GM12878 (cell line): ENCODE measurements around the gene TBCD. TPM values are rescaled to one million over a fixed set of nuclear protein-coding genes. Genes with fewer than 3 reads are reported as not detected.

Experiments
- ATAC-seq: fragments of 200-7000 bp; cut with Tn5 transposase; 3 replicates; pipeline ENCODE4 v1.9.1; 2020; ENCODE audit warnings: mild to moderate bottlenecking, moderate library complexity
- BruUV-seq: library from RNA; stranded (reverse); fragments of 400-500 nt; replicated peaks from 2 replicates; lab custom pipeline; 2021; lab: Mats Ljungman, UMichigan
- CTCF ChIA-PET: fragments of 300-600 bp; sonication (Branson Sonifier 250); formaldehyde crosslinking; extraction: SDS; loops from one replicate; lab custom pipeline; 2021; ENCODE audit warnings: inconsistent platforms; lab: Yijun Ruan, JAX
- POLR2A ChIA-PET: fragments of 350-600 bp; formaldehyde crosslinking; extraction: SDS; loops from one replicate; lab custom pipeline; 2021; ENCODE audit warnings: inconsistent platforms; lab: Charles Lee
- RAD21 ChIA-PET: fragments of 300-600 bp; sonication (Branson Sonifier 250); formaldehyde crosslinking; loops from one replicate; lab custom pipeline; 2023; ENCODE audit warnings: antibody characterized with exemption; ENCODE audit not compliant: unreplicated experiment; lab: Charles Lee
- SMC1A ChIA-PET: fragments of 300-600 bp; sonication (Branson Sonifier 250); formaldehyde crosslinking; loops from one replicate; lab custom pipeline; 2023; ENCODE audit not compliant: unreplicated experiment, uncharacterized antibody; lab: Charles Lee
- DNase-seq: peaks from one replicate; pipeline ENCODE4 v3.0.0-alpha.2; 2011; ENCODE audit warnings: low read depth, low spot score
- FAIRE-seq: peaks from 3 replicates; lab custom pipeline; 2011; peaks lifted over from hg19 to GRCh38; lab: Jason Lieb, UNC
- H2AFZ ChIP-seq: 2 replicates; pipeline ENCODE4 v1.6.0; 2011; ENCODE audit warnings: low read depth, low read length, control low read depth; ENCODE audit not compliant: control insufficient read depth
- H3K27ac ChIP-seq: 2 replicates; pipeline ENCODE4 v1.5.1; 2011; ENCODE audit warnings: control low read depth; ENCODE audit not compliant: control insufficient read depth, insufficient read depth
- H3K27me3 ChIP-seq, 2 experiments: replicated peaks in 1 of 2; 2 replicates each; pipeline versions ENCODE4 v1.6.0 to v1.6.1; 2011; ENCODE audit warnings: low read length in 1 of 2; ENCODE audit not compliant: control insufficient read depth in 2 of 2, insufficient read depth in 2 of 2
- H3K36me3 ChIP-seq, 2 experiments: 2 replicates each; pipeline ENCODE4 v1.5.1; 2011; ENCODE audit warnings: low read length in 1 of 2; ENCODE audit not compliant: control insufficient read depth in 2 of 2, insufficient read depth in 2 of 2
- H3K4me1 ChIP-seq: 2 replicates; pipeline ENCODE4 v1.6.1; 2011; ENCODE audit warnings: mild to moderate bottlenecking, low read length, moderate library complexity, mixed read lengths; ENCODE audit not compliant: control insufficient read depth, insufficient read depth
- H3K4me2 ChIP-seq: 2 replicates; pipeline ENCODE4 v1.6.0; 2011; ENCODE audit warnings: control low read depth; ENCODE audit not compliant: control insufficient read depth, insufficient read depth
- H3K4me3 ChIP-seq: fragments of 200-600 bp; sonication (generic); 2 replicates; pipeline ENCODE4 v1.5.1; 2016
- H3K79me2 ChIP-seq: 2 replicates; pipeline ENCODE4 v1.6.0; 2011; ENCODE audit warnings: low read length; ENCODE audit not compliant: control insufficient read depth, insufficient read depth
- H3K9ac ChIP-seq: 2 replicates; pipeline ENCODE4 v1.8.0; 2011; ENCODE audit warnings: low read length, control low read depth, mixed read lengths; ENCODE audit not compliant: control insufficient read depth, insufficient read depth
- H3K9me3 ChIP-seq: replicated peaks from 3 replicates; pipeline ENCODE4 v1.5.1; 2011; ENCODE audit warnings: mild to moderate bottlenecking, low read length; ENCODE audit not compliant: control insufficient read depth, insufficient read depth
- H4K20me1 ChIP-seq: 2 replicates; pipeline ENCODE4 v1.6.0; 2011; ENCODE audit not compliant: control insufficient read depth, insufficient read depth
- CBX5 ChIP-seq: sonication (generic); IDR thresholded peaks from 2 replicates; pipeline ENCODE4 v1.6.1; 2016; ENCODE audit warnings: low read depth, moderate library complexity, mild to moderate bottlenecking, inconsistent platforms
- IRF4 ChIP-seq: IDR thresholded peaks from 2 replicates; pipeline ENCODE4 v1.6.1; 2011; ENCODE audit warnings: low read depth, low read length
- MXI1 ChIP-seq: fragments of 150-350 bp; IDR thresholded peaks from 2 replicates; pipeline ENCODE4 v1.6.1; 2011; ENCODE audit warnings: low read depth, mild to moderate bottlenecking, inconsistent platforms, low read length, improper control_type of control experiment
- NFYA ChIP-seq: IDR thresholded peaks from 2 replicates; pipeline ENCODE4 v1.6.1; 2011; ENCODE audit warnings: low read depth, mild to moderate bottlenecking, low read length, improper control_type of control experiment, borderline replicate concordance
- SPI1 ChIP-seq: IDR thresholded peaks from 2 replicates; pipeline ENCODE4 v1.6.1; 2011; ENCODE audit warnings: low read depth, mild to moderate bottlenecking, low read length, moderate library complexity, borderline replicate concordance; ENCODE audit not compliant: insufficient read depth
- TCF12 ChIP-seq: IDR thresholded peaks from 2 replicates; pipeline ENCODE4 v1.6.1; 2011; ENCODE audit warnings: low read depth, mild to moderate bottlenecking, low read length
- ZBTB40 ChIP-seq: fragments of 450-650 bp; IDR thresholded peaks from 2 replicates; pipeline ENCODE4 v1.6.1; 2016; ENCODE audit warnings: mild to moderate bottlenecking, moderate library complexity, borderline replicate concordance
- ZNF207 ChIP-seq: fragments of 450-650 bp; IDR thresholded peaks from 2 replicates; pipeline ENCODE4 v1.6.1; 2014; ENCODE audit warnings: antibody characterized with exemption, mild to moderate bottlenecking, borderline replicate concordance
- ZSCAN29 ChIP-seq: fragments of 450-650 bp; IDR thresholded peaks from 2 replicates; pipeline ENCODE4 v1.6.1; 2017; ENCODE audit warnings: mild to moderate bottlenecking, moderate library complexity
- WGBS: methylation state at CpG from one replicate; pipeline ENCODE4 v1.1.6; 2016; ENCODE audit warnings: low lambda C conversion rate; ENCODE audit not compliant: insufficient replicate concordance, insufficient coverage; ENCODE audit errors: missing lambda C conversion rate; 5-methylcytosine and 5-hydroxymethylcytosine counted together
- in situ Hi-C: fragments of 300-500 bp; cut with MboI; formaldehyde crosslinking; loops from 9 replicates; pipeline ENCODE4 v1.14.3; 2018; ENCODE audit warnings: mixed read lengths
- intact Hi-C: fragments of 100-400 bp; cut with micrococcal nuclease; formaldehyde crosslinking; loops from one replicate; pipeline ENCODE4 v1.14.2; 2022; ENCODE audit not compliant: unreplicated experiment
- polyA plus RNA-seq, 11 experiments: library from polyadenylated mRNA; depleted of rRNA in 4 of 11; unstranded in 6 of 11; stranded (reverse) in 5 of 11; fragments of >200 nt; fragmentation: Nextera tagmentation in 4 of 11; fragmentation: Illumina TruSeq in 1 of 11; extraction: Ambion mirVana in 4 of 11; extraction: Trizol in 1 of 11; gene quantifications; 1 replicate in 1 of 11; 2 replicates in 10 of 11; pipeline versions ENCODE4 v1.2.1 to v1.2.3, GENCODE V29; 2011 to 2016; ENCODE audit warnings: inconsistent platforms in 2 of 11, missing spikeins in 2 of 11, low read depth in 1 of 11
- total RNA-seq, 4 experiments: library from RNA; depleted of rRNA in 3 of 4; stranded (reverse); fragments of >200 nt in 3 of 4; fragmentation: Illumina TruSeq in 1 of 4; extraction: Trizol in 1 of 4; gene quantifications; 2 replicates each; pipeline versions ENCODE4 v1.2.1 to v1.2.3, GENCODE V29; 2013 to 2021

TBCD gene
- total and polyA plus RNA-seq, 10 of the 15 experiments (the other 5 are each of a cell fraction or from before 2014, with no cell fraction given), result 10.3 to 114 (median 52.4) TPM

GRCh38 chr17:82740906-82741759 lies 10.7 kb upstream of the TBCD start:
- no peak for FAIRE-seq
- no peak overlapping the region for H3K4me2 ChIP-seq
- in situ Hi-C loops, result loop anchor here (10.0 kb wide), 1 partner anchor 86 kb away; no protein-coding TSS in a partner anchor

GRCh38 chr17:82743344-82744219 lies 8.3 kb upstream of the TBCD start:
- H2AFZ ChIP-seq, result no peak overlapping the region
- no peaks in the 10 kb centered on the region for H3K27me3 ChIP-seq
- in situ Hi-C loops (loop anchor here (10.0 kb wide), 1 partner anchor 89 kb away; no protein-coding TSS in a partner anchor), intact Hi-C loops (no loop called here)
- ChIA-PET SMC1A (no interaction called here), RAD21 (no interaction called here), CTCF (no interaction called here), POLR2A (no interaction called here)
- 65% methylated on average over 16 of the region's 16 CpGs for WGBS
- no peaks in the 10 kb centered on the region for H4K20me1 ChIP-seq
- no peak overlapping the region for H3K27ac ChIP-seq
- ATAC-seq (no peak), FAIRE-seq (no peak), DNase-seq (no peak)
- no peak overlapping the region for H3K4me3 ChIP-seq
- no peaks in the 10 kb centered on the region for H3K36me3 ChIP-seq
- no peak for TF ChIP-seq ZNF207
- TF ChIP-seq IRF4, result no peak
- TF ChIP-seq NFYA, result no peak
- TF ChIP-seq TCF12, result no peak
- TF ChIP-seq MXI1, result no peak
- no peak for TF ChIP-seq ZBTB40
- no peak overlapping the region for H3K4me2 ChIP-seq
- H3K9ac ChIP-seq, result no peak overlapping the region
- no TSS peak for BruUV-seq
- H3K9me3 ChIP-seq, result peaks cover 9% of the 10 kb centered on the region; the same call in 2 of the 3 replicates
- no peaks in the 10 kb centered on the region for H3K4me1 ChIP-seq
- no peaks in the 10 kb centered on the region for H3K79me2 ChIP-seq

More at GRCh38 chr17:82740906-82741759, 10.7 kb upstream of the TBCD start:
- Histone ChIP-seq H3K27ac (no peak overlapping the region), H3K4me3 (no peak overlapping the region), H2AFZ (no peak overlapping the region), H4K20me1 (no peaks in the 10 kb centered on the region), H3K9me3 (peaks cover 9% of the 10 kb centered on the region; the same call in 2 of the 3 replicates), H3K27me3 (no peaks in the 10 kb centered on the region), H3K4me1 (no peaks in the 10 kb centered on the region)
- ChIA-PET POLR2A (interaction anchor here (0.6 kb wide), 1 partner anchor 9 kb away, joined by 5 read pairs; no protein-coding TSS in a partner anchor), CTCF (interaction anchor here (0.6 kb wide), 1 partner anchor 398 kb away, joined by 3 read pairs; no protein-coding TSS in a partner anchor), SMC1A (interaction anchor here (1.3 kb wide), 1 partner anchor 29 kb away, joined by 4 read pairs; no protein-coding TSS in a partner anchor), RAD21 (no interaction called here)
- intact Hi-C loops, result no loop called here
- TF ChIP-seq CBX5, result peak; percentile 81; the same call in 1 of the 2 replicates
- TF ChIP-seq SPI1, result no peak
- TF ChIP-seq ZSCAN29, result no peak
- TF ChIP-seq, all 136 proteins: peak for 1
- no peaks in the 10 kb centered on the region for H3K36me3 ChIP-seq
- DNase-seq, result no peak
- H3K9ac ChIP-seq, result no peak overlapping the region
- H3K79me2 ChIP-seq, result no peaks in the 10 kb centered on the region
- WGBS, result 78% methylated on average over 10 of the region's 10 CpGs
- BruUV-seq, result no TSS peak
- no peak for ATAC-seq
